BE2C (cell line): ENCODE measurements around the gene ZSCAN16.
"Not testable (repeated sequence)": the region's sequence is repeated elsewhere in the genome, so short reads cannot be mapped to it uniquely, and the experiment has no call there.

Experiments used
- DNase-seq: peaks from one replicate; pipeline ENCODE4 v3.0.0-alpha.2; 2020
- H3K27me3 ChIP-seq: fragments of 250-450 bp; sonication (Bioruptor Pico); 2 replicates; pipeline ENCODE4 v1.5.1; 2020; ENCODE audit warnings: mild to moderate bottlenecking
- H3K36me3 ChIP-seq: fragments of 250-450 bp; sonication (Bioruptor Pico); 2 replicates; pipeline ENCODE4 v1.5.1; 2020; ENCODE audit warnings: mild to moderate bottlenecking
- H3K4me1 ChIP-seq: fragments of 250-450 bp; sonication (Bioruptor Pico); 2 replicates; pipeline ENCODE4 v1.5.1; 2020
- H3K4me3 ChIP-seq: 2 replicates; pipeline ENCODE4 v1.5.1; 2011; ENCODE audit warnings: low read depth, low read length
- H3K9me3 ChIP-seq: fragments of 250-450 bp; sonication (Bioruptor Pico); 2 replicates; pipeline ENCODE4 v1.5.1; 2020
- TF ChIP-seq, protein P1 (sequence below): IDR thresholded peaks from 2 replicates; pipeline ENCODE4 v1.5.1; 2012; ENCODE audit warnings: mild to moderate bottlenecking, low read depth, low read length

ZSCAN16 gene

DNA sequence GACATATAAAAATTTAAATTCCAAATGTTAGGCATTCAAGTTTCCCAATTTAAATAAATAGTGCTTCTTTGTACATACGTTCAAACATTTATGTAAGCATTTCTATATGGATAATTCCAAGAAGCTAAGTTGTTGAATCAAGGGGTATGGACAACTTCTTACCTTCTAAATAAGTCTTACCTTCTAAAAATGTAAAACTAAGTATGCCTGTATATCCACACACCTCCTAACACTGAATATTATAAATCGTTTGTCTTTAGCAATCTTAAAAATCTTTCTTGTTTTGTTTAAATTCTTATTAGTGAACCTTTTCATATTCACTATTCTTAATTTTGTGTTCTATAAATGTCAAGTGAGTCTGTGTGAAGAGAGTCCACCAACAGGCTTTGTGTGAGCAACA is 2.5 kb upstream of the ZSCAN16 start:
- TF ChIP-seq, protein P1, sequence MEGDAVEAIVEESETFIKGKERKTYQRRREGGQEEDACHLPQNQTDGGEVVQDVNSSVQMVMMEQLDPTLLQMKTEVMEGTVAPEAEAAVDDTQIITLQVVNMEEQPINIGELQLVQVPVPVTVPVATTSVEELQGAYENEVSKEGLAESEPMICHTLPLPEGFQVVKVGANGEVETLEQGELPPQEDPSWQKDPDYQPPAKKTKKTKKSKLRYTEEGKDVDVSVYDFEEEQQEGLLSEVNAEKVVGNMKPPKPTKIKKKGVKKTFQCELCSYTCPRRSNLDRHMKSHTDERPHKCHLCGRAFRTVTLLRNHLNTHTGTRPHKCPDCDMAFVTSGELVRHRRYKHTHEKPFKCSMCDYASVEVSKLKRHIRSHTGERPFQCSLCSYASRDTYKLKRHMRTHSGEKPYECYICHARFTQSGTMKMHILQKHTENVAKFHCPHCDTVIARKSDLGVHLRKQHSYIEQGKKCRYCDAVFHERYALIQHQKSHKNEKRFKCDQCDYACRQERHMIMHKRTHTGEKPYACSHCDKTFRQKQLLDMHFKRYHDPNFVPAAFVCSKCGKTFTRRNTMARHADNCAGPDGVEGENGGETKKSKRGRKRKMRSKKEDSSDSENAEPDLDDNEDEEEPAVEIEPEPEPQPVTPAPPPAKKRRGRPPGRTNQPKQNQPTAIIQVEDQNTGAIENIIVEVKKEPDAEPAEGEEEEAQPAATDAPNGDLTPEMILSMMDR: no peak
- Histone ChIP-seq H3K27me3 (no peaks in the 10 kb centered on the region), H3K36me3 (peaks cover 9% of the 10 kb centered on the region), H3K4me3 (no peak overlapping the region), H3K4me1 (no peaks in the 10 kb centered on the region), H3K9me3 (no peaks in the 10 kb centered on the region)
- no peak for DNase-seq

DNA sequence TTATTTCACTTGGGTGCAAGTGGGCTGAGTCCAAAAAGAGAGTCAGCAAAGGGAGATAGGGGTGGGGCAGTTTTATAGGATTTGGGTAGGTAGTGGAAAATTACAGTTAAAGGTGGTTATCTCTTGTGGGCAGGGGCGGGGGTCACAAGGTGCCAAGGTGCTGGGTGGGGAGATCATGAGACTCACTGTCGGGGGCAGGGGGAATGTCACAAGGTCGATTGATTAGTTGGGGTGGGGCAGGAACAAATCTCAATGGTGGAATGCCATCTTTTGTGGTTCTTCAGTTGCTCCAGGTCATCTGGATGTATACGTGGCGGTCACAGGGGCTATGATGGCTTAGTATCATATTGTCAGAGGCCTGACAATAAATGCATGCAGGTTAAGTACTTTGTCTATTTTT is 2.1 kb upstream of the ZSCAN16 start:
- not testable (repeated sequence) for DNase-seq, H3K36me3 ChIP-seq, H3K4me3 ChIP-seq, H3K4me1 ChIP-seq, H3K27me3 ChIP-seq, H3K9me3 ChIP-seq

DNA sequence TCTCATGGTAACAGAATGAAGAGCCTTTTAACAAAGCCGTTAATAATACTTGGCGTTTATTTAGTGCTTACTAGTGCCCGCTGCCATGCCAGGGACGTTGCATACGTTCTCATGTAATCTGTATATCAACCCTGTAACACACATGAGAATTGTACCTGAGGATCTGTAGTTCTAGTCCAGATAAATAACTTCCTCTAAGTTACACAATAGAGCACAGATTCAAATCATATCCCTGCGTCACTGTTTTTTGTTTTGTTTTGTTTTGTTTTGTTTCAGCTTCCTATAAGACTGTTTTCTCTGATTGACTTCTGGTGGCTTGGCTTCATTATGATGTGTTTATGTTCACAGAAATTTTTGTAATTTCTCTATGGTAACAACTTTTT is 553 bp downstream of the ZSCAN16 start:
- Histone ChIP-seq H3K36me3 (peaks cover 15% of the 10 kb centered on the region), H3K27me3 (no peaks in the 10 kb centered on the region), H3K9me3 (no peaks in the 10 kb centered on the region), H3K4me1 (no peaks in the 10 kb centered on the region), H3K4me3 (peak overlapping the region; percentile 87)
- no peak for DNase-seq
- TF ChIP-seq, protein P1: no peak

DNA sequence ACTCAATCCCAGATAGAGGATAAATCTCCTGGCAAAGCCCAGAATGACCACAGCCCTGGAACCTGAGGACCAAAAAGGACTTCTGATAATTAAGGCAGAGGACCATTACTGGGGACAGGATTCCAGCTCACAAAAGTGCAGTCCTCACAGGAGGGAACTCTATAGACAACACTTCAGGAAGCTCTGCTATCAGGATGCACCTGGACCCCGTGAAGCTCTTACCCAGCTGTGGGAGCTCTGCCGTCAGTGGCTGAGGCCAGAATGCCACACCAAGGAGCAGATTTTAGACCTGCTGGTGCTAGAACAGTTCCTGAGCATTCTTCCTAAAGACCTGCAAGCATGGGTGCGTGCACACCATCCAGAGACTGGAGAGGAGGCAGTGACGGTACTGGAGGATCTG is 992 bp downstream of the ZSCAN16 start:
- H3K27me3 ChIP-seq: no peaks in the 10 kb centered on the region
- H3K4me1 ChIP-seq: no peaks in the 10 kb centered on the region
- DNase-seq: no peak
- peaks cover 18% of the 10 kb centered on the region for H3K36me3 ChIP-seq
- no peak overlapping the region; the same call in 1 of the 2 replicates for H3K4me3 ChIP-seq
- no peaks in the 10 kb centered on the region for H3K9me3 ChIP-seq
- TF ChIP-seq, protein P1: no peak

DNA sequence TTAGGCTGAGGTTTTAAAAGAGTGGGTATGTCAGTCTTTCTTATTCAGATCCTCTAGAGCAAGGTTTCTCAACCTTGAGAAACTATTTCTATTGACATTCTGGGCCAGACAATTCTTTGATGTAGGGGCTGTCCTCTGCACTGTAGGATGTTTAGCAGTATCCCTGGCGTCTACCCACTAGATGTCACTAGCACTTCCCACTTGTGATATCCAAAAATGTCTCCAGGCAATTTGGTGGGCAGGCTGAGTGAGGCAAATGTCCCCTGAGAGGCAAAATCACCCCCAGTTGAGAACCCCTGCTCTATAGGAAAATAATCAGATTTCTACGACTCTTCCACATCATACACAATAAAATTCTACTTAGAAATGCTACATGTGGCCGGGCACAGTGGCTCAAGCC is 9.6 kb downstream of the ZSCAN16 start:
- TF ChIP-seq, protein P1: peak; percentile 73
- peak; percentile 52 for DNase-seq
- no peaks in the 10 kb centered on the region for H3K9me3 ChIP-seq
- no peak overlapping the region for H3K4me3 ChIP-seq
- H3K4me1 ChIP-seq: no peaks in the 10 kb centered on the region
- no peaks in the 10 kb centered on the region for H3K27me3 ChIP-seq
- H3K36me3 ChIP-seq: peaks cover 12% of the 10 kb centered on the region

DNA sequence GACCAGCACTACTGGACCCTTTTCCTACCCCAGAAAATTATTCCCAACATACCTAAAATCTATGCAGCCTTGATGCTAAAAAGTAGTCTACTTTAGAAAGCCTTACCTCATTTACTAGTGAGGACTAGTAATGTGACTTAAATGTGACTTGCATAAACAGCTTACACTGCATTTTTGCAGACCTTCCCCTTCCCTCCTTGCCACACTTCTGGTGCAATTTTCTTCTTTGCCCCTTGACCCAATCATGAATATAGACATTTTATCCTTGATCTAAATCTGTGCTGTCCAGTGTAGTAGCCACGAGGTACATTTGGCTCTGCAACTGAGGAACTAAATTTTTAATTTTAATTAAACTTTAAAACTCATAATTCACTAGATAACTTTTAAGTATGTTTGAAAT is 10.3 kb downstream of the ZSCAN16 start:
- DNase-seq: no peak
- Histone ChIP-seq H3K27me3 (no peaks in the 10 kb centered on the region), H3K36me3 (peaks cover 7% of the 10 kb centered on the region), H3K4me1 (no peaks in the 10 kb centered on the region), H3K9me3 (no peaks in the 10 kb centered on the region), H3K4me3 (no peak overlapping the region)
- TF ChIP-seq, protein P1: no peak

DNA sequence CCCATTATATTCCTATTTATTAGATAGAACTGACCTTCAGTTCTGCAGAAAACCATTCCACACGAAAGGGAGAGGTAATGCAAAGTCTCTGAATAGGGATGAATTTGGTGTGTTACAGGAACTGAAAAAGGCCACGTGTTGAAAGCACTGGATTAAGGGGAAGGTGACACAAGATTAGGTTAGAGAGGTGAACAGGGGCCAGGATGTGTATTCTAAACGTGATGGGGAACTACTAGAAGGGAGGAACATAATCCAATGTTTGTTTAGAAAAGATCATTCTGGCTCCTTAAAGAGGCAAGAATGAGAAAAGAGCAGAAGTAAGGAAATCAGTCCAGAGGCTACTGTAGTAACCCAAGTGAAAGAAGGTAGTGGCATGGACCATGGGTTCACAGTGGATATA is 11.0 kb downstream of the ZSCAN16 start:
- TF ChIP-seq, protein P1: no peak
- DNase-seq: no peak
- H3K9me3 ChIP-seq: no peaks in the 10 kb centered on the region
- H3K4me3 ChIP-seq: peak overlapping the region; percentile 87
- peaks cover under 1% of the 10 kb centered on the region; the same call in 1 of the 2 replicates for H3K36me3 ChIP-seq
- no peaks in the 10 kb centered on the region for H3K27me3 ChIP-seq
- no peaks in the 10 kb centered on the region for H3K4me1 ChIP-seq
